DMS 273 (cell line): ENCODE measurements around the gene OR13C5.

Experiments used
- DNase-seq: peaks from one replicate; lab custom pipeline; 2025; ENCODE audit not compliant: unreplicated experiment; lab: John Stamatoyannopoulos, UW

OR13C5 gene

DNA sequence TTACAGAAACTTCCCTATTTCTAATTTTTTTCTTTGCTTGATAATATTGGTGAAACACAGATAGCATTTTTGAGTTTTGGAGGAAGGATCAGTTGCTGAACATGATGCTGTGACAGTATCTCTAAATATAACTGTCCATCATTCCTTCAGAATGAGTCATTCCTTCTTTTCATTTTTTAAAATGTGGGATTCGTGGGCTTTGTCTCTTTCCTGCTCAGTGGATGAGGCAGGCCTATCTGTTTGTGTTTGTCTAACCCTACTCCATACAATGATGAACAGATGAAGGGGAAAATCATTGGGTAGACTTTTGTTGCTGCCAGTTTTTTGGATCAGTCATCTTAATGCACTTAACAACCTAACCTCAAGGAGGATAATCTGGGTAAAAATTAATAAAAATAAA is 46.0 kb downstream of the OR13C5 start:
- DNase-seq: no peak
